Measurements from ENCODE around the gene PATL2.

DNA sequence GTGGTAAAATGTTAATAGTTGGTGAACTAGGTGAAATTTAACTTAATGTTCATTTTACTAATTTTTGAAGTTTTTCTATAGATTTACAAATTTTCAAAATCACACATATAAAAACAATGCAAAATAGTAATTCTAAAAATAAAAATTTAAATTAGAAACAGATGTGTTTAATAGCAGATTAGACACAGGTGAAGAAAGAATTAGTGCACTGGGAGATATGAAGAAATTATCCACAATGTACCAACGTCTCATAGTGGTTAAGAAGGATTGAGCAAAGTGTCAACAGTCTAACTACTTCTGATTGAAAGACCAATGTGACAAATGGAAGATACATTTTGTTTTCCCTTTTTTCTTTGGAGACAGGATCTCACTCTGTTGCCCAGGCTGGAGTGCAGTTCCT lies 74.1 kb downstream of the PATL2 start:
- TF ChIP-seq, protein P1, sequence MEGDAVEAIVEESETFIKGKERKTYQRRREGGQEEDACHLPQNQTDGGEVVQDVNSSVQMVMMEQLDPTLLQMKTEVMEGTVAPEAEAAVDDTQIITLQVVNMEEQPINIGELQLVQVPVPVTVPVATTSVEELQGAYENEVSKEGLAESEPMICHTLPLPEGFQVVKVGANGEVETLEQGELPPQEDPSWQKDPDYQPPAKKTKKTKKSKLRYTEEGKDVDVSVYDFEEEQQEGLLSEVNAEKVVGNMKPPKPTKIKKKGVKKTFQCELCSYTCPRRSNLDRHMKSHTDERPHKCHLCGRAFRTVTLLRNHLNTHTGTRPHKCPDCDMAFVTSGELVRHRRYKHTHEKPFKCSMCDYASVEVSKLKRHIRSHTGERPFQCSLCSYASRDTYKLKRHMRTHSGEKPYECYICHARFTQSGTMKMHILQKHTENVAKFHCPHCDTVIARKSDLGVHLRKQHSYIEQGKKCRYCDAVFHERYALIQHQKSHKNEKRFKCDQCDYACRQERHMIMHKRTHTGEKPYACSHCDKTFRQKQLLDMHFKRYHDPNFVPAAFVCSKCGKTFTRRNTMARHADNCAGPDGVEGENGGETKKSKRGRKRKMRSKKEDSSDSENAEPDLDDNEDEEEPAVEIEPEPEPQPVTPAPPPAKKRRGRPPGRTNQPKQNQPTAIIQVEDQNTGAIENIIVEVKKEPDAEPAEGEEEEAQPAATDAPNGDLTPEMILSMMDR (IDR thresholded peaks at IDR 0.05; ENCODE audit: low read depth, low read length): no peak
- TF ChIP-seq MYC (IDR thresholded peaks at IDR 0.05; ENCODE audit: low read depth, low read length): no peak
- TF ChIP-seq, protein P2, sequence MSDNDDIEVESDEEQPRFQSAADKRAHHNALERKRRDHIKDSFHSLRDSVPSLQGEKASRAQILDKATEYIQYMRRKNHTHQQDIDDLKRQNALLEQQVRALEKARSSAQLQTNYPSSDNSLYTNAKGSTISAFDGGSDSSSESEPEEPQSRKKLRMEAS (IDR thresholded peaks at IDR 0.05; ENCODE audit: low read depth, low read length): no peak
- TF ChIP-seq POLR2A (IDR thresholded peaks at IDR 0.05; ENCODE audit: extremely low read depth, insufficient read length): no peak

All from NB4 (cell line).